ENCODE data around the gene AMTN. TPM values are rescaled to one million over a fixed set of nuclear protein-coding genes. Genes with fewer than 3 reads are reported as not detected.
"Not testable (repeated sequence)": the region's sequence is repeated elsewhere in the genome, so short reads cannot be mapped to it uniquely, and the experiment has no call there.

The AMTN gene, protein sequence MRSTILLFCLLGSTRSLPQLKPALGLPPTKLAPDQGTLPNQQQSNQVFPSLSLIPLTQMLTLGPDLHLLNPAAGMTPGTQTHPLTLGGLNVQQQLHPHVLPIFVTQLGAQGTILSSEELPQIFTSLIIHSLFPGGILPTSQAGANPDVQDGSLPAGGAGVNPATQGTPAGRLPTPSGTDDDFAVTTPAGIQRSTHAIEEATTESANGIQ
- total RNA-seq = not detected in 2 replicates

DNA sequence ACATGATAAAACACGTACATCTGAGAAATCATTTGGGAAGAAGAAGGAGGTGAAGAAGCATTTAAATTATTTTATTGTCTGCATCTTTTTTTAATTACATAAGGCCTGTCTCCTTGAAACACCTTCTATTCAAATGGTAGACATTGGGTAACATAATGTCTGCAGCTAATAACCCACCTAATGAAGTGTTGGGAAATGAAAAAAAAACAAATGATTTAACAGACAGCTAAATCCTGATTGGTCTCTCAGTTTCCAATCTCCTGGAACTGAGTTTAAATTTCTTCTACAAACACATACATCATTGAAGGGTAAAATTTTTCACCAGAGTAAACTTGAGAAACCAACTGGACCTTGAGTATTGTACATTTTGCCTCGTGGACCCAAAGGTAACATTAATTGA is at the start of gene AMTN:
TSS of gene AMTN (plus strand) at position 301 of the 400 bp plus-strand sequence. CDS start 209 bp downstream, outside the sequence.
- intact Hi-C loops (cut with micrococcal nuclease) = no loop called here
- Mint-ChIP-seq H3K27ac (no peak within 1 kb of the TSS), H3K4me3 (no peak within 1 kb of the TSS), H3K9me3 (no peaks in the 10 kb centered on the region), H3K36me3 (ENCODE audit: low read depth) (no peaks in the 10 kb centered on the region), H3K27me3 (peaks cover 2% of the 10 kb centered on the region), H3K4me1 (no peaks in the 10 kb centered on the region)
- no peak for DNase-seq

DNA sequence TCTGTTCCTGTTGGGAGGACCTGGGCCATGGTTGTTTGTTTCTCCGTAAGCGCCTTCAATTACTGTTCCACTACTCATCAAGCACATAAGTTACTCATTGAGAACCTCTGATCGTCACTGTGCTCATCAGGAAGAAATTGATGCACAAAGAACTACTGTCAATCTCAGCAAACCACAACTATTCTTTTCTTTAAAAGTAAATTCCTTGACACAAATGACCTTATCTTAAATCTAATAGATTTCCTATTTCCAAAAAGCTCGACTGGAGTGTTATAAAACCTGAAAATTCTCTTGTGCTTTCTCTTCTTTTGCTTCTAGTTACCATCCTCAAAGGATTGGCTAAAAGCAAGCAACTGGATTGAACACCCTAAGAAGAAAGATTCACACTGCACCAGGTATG is 46.5 kb upstream of the AMTN start, which contains the start of gene MUC7:
TSS of gene MUC7 (plus strand) at position 301 of the 400 bp plus-strand sequence. CDS start 1,825 bp downstream, outside the sequence.
- DNase-seq = no peak
- Mint-ChIP-seq H3K4me3 (no peak within 1 kb of the TSS), H3K27me3 (no peaks in the 10 kb centered on the region), H3K27ac (no peak within 1 kb of the TSS), H3K4me1 (no peaks in the 10 kb centered on the region), H3K9me3 (no peaks in the 10 kb centered on the region), H3K36me3 (ENCODE audit: low read depth) (no peaks in the 10 kb centered on the region)
- intact Hi-C loops (cut with micrococcal nuclease) = loop anchor here (5.0 kb wide), 1 partner anchor 50 kb away; no protein-coding TSS in a partner anchor

DNA sequence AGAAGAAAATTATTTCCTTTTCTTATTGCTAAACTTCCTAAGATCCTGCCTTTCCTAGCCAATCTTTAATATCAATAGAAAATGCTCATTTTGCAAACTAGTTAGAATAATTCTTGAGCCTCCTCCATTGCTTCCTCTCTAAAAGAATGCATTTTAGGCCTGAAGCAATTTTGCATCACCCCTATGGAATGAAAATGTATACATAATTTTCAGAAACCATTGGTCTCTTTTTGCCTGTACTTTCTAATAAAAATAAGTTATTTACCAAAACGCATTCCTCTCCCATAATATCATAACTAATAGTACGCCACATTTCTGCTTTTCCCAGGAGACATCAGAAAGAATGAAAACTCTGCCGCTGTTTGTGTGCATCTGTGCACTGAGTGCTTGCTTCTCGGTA is 44.7 kb upstream of the AMTN start:
- DNase-seq = no peak
- Mint-ChIP-seq H3K36me3 (ENCODE audit: low read depth) (no peaks in the 10 kb centered on the region), H3K4me3 (no peak overlapping the region), H3K9me3 (no peaks in the 10 kb centered on the region), H3K4me1 (no peaks in the 10 kb centered on the region), H3K27me3 (no peaks in the 10 kb centered on the region), H3K27ac (no peak overlapping the region)
- intact Hi-C loops (cut with micrococcal nuclease) = loop anchor here (5.0 kb wide), 1 partner anchor 51 kb away; no protein-coding TSS in a partner anchor

DNA sequence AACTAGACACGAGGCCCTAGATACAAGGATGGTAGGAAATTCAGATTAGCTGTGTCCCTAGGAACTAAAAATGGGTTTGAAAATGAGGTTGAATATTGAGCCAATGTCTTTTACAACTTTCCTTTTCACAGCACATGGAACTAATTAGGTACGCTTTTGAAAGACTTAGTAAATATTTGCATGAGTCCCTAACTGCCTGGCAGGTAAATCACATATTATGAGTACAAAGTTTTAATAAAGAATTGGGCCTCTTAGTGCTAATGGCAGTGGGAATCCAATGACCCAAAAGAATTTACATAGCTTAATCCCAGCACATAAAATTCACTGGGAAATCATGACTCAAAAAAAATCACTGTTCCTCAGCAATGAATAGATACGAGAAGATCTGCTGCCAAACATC is 29.6 kb upstream of the AMTN start:
- H3K27me3 Mint-ChIP-seq = no peaks in the 10 kb centered on the region
- H3K36me3 Mint-ChIP-seq (ENCODE audit: low read depth) = no peaks in the 10 kb centered on the region
- H3K9me3 Mint-ChIP-seq = no peaks in the 10 kb centered on the region
- no peak overlapping the region for H3K4me3 Mint-ChIP-seq
- intact Hi-C loops (cut with micrococcal nuclease) = no loop called here
- DNase-seq = no peak
- H3K27ac Mint-ChIP-seq = no peak overlapping the region
- H3K4me1 Mint-ChIP-seq = no peaks in the 10 kb centered on the region

DNA sequence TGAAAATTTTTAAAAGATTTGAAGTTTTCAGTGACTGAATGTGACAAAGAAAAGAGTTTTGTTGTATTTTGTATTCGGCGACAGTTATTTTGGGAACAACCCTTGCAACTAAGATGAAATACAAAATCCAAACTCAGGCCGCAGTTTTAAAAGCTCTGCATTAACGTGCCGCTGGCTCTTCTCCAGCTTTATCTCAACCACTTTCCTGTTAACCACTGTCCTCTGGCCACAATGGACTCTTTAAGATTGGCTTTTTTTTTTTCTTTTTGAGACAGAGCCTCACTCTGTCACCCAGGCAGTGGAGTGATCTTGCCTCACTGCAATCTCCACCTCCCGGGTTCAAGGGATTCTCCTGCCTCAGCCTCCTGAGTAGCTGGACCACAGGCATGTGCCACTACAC is 22.1 kb upstream of the AMTN start:
- H3K4me3 Mint-ChIP-seq = no peak overlapping the region
- no peaks in the 10 kb centered on the region for H3K9me3 Mint-ChIP-seq
- H3K27ac Mint-ChIP-seq = no peak overlapping the region

DNA sequence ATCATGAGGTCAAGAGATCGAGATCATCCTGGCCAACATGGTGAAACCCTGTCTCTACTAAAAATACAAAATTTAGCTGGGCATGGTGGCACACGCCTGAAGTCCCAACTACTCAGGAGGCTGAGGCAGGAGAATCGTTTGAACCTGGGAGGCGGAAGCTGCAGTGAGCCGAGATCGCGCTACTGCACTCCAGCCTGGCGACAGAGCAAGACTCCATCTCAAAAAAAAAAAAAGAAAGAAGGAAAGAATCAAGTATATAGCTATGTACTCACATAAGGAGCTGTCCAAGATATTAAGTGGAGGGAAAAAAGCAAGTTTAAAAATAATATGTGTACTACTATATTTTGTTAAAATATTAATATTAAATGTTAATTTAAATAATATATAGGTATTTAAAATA is 16.5 kb upstream of the AMTN start:
- H3K27me3 Mint-ChIP-seq; H3K27ac Mint-ChIP-seq; H3K4me1 Mint-ChIP-seq; intact Hi-C loops (cut with micrococcal nuclease); H3K4me3 Mint-ChIP-seq; H3K36me3 Mint-ChIP-seq (ENCODE audit: low read depth); H3K9me3 Mint-ChIP-seq; DNase-seq: not testable (repeated sequence)

More for the DNA sequence above, 22.1 kb upstream of the AMTN start:
- no peak for DNase-seq
- H3K4me1 Mint-ChIP-seq = no peaks in the 10 kb centered on the region
- H3K27me3 Mint-ChIP-seq = no peaks in the 10 kb centered on the region
- H3K36me3 Mint-ChIP-seq (ENCODE audit: low read depth) = no peaks in the 10 kb centered on the region
- intact Hi-C loops (cut with micrococcal nuclease) = no loop called here

DNA sequence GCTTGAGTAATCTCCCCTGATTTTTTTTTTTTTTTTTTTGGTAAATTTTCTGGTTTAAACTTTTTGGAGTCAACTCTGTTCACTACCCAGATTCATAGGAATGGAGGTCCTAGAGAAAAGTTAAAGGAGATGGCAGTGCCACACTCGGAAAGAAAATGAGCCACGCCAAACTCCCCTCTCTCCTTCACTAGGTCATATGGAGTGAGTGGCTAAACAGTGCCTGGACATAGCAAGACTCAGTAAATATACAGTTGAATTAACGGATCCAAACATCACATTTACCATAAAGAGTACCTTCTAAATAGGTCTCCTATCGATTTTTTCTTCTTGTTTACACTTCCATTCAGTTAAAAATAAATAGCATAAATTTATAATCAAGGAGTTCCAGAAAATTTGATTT is 13.6 kb upstream of the AMTN start:
- Mint-ChIP-seq H3K36me3 (ENCODE audit: low read depth) (no peaks in the 10 kb centered on the region), H3K27me3 (no peaks in the 10 kb centered on the region), H3K27ac (no peak overlapping the region), H3K4me3 (no peak overlapping the region), H3K9me3 (no peaks in the 10 kb centered on the region), H3K4me1 (no peaks in the 10 kb centered on the region)
- intact Hi-C loops (cut with micrococcal nuclease) = loop anchor here (2.0 kb wide), 1 partner anchor 816 kb away; no protein-coding TSS in a partner anchor
- DNase-seq = no peak

DNA sequence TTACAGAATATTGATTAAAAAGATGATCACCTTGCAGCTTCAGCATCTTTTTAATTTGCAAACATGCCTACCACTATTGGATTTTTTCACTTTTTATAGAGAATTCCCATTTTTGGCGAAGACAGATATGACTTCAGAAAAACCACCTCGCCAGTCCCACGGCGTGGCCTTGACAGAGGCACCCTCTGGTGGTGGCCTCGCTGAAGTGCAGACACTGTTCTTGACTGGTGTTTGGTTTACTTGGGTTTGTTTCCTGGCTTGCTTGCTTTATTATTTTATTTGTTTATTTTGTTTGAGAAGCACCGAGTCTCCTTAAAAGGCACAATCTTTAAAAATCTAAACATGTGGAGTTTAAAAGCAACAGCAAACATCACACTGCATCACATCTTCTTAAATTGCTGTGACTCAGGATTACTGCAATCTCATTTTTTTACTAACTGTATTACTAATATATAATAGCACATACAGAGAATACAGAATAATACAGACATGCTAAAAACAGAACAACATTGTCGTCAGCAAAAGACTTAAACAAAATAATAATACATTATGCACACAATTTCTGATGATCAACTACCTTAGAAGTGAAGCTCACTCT is 13.1 kb upstream of the AMTN start:
- Mint-ChIP-seq H3K27ac (no peak overlapping the region), H3K9me3 (no peaks in the 10 kb centered on the region), H3K4me3 (no peak overlapping the region), H3K4me1 (no peaks in the 10 kb centered on the region), H3K36me3 (ENCODE audit: low read depth) (no peaks in the 10 kb centered on the region), H3K27me3 (no peaks in the 10 kb centered on the region)
- peak; percentile 85 for DNase-seq
- intact Hi-C loops (cut with micrococcal nuclease) = loop anchor here (2.0 kb wide), 1 partner anchor 816 kb away; no protein-coding TSS in a partner anchor

DNA sequence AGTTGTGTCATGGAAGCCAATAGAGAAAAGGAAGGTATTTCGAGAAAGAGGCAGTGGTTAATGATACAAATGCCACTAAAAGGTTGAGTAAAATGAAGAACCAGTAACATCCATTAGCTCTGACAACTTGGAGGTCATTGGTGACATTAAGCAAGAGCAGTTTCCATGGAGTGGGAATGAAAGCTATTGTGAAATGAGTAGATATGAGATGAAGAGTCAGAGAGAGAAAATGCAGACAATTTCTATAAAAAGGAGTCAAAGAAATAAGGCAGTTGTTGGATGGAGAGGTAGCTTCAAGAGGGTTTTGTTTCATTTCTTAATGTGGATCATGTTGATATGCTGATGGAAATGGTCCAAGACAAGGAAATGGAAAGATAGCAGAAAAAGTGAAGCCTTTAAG is 9.6 kb upstream of the AMTN start:
- DNase-seq = no peak
- Mint-ChIP-seq H3K4me1 (no peaks in the 10 kb centered on the region), H3K9me3 (no peaks in the 10 kb centered on the region), H3K27me3 (no peaks in the 10 kb centered on the region), H3K27ac (no peak overlapping the region), H3K36me3 (ENCODE audit: low read depth) (no peaks in the 10 kb centered on the region), H3K4me3 (no peak overlapping the region)
- intact Hi-C loops (cut with micrococcal nuclease) = no loop called here

DNA sequence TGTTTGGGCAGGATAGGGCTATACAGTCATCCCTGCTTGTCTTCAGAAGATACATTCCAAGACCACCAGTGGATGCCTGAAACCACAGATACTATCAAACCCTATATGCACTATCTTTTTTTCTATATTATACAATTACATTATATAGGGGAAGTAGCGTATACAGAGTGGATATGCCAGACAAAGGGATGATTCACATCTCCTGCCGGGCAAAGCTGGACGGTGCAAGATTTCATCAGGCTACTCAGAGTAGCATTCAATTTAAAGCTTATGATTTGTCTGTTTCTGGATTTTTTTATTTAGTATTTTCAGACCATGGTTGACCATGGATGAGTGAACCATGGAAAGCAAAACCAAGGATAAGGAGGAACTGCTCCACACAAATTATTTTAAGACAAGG is 7.0 kb upstream of the AMTN start:
- Mint-ChIP-seq H3K9me3 (no peaks in the 10 kb centered on the region), H3K36me3 (ENCODE audit: low read depth) (no peaks in the 10 kb centered on the region), H3K4me1 (no peaks in the 10 kb centered on the region), H3K27me3 (peaks cover 2% of the 10 kb centered on the region), H3K27ac (no peak overlapping the region), H3K4me3 (no peak overlapping the region)
- intact Hi-C loops (cut with micrococcal nuclease) = no loop called here
- no peak for DNase-seq

DNA sequence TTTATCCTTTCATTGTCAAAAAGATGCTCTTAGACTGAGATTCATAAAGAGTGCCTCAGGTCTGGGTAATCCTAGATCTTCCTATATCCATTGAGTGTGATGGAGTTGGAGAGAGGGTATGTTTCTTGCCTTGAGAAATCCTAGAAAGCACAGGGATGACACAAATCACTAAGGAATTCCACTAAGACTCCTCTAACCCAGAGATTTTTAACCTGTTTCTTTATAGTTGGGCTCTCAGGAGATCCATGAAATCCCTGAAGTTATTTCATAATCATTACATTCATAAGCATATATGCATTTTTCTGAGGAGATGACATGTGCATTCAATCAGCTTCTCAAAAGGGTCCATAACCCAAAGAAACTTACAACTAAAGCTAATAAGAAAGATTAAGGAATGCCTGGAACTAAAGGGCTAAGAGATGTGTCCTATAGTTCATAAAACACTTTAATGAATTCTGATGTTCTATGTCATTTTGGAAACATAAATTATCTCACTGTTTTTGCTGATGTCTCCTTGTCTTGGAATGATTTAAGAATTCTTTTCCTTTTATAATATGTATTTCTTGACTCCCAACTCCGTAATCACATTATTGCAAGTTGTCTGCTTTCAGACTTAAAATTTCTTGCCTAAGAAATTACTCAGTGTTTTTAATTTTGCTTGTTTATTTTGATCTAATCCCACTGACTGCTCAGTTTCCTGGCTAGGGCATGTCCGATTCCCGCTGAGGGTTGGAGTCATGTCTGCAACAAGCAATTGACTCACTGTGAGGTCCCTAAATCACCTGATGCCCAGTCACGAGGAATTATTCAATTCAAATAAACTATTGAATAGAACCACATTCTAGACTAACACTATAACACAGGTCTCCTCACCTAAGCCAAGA is 2.8 kb upstream of the AMTN start:
- Mint-ChIP-seq H3K36me3 (ENCODE audit: low read depth) (no peaks in the 10 kb centered on the region), H3K9me3 (no peaks in the 10 kb centered on the region), H3K4me3 (no peak overlapping the region), H3K27me3 (peaks cover 2% of the 10 kb centered on the region), H3K27ac (no peak overlapping the region), H3K4me1 (no peaks in the 10 kb centered on the region)
- intact Hi-C loops (cut with micrococcal nuclease) = no loop called here
- DNase-seq = no peak

DNA sequence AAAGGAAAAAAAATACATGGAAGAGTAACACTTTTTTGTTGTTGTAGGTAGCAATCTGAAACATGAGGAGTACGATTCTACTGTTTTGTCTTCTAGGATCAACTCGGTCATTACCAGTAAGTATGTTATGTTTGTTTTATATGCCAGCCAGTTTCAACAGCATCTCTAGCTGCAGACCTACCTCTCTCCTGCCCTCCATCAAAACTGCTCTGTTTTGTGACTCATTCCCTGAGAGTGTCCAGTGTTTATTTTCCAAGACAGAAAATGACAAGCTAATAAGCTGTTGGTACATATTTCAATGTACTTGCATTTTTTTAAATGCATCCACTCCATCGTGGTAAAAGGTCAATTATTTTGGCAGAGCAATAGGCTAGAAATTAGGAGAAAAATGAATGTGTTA is 347 bp downstream of the AMTN start:
- no peak overlapping the region for H3K4me3 Mint-ChIP-seq
- H3K36me3 Mint-ChIP-seq (ENCODE audit: low read depth) = no peaks in the 10 kb centered on the region
- H3K9me3 Mint-ChIP-seq = no peaks in the 10 kb centered on the region
- no peaks in the 10 kb centered on the region for H3K4me1 Mint-ChIP-seq
- H3K27me3 Mint-ChIP-seq = peaks cover 2% of the 10 kb centered on the region
- no peak for DNase-seq
- intact Hi-C loops (cut with micrococcal nuclease) = no loop called here
- H3K27ac Mint-ChIP-seq = no peak overlapping the region

DNA sequence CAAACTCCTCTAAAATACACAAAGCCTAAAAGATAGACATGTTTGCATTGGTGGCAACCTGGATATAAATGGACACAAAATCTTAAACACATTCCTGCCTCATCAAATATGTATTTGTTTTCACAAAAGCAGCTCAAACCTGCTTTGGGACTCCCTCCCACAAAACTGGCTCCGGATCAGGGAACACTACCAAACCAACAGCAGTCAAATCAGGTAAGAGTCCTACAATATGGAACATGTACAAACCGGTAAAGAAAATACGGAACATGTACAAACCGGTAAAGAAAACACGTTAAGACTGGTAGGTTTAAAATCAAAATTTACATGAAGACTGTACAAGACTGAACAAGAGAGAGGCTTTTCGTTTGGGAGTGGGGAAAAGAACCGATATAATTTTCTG is 4.3 kb downstream of the AMTN start:
- intact Hi-C loops (cut with micrococcal nuclease) = no loop called here

DNA sequence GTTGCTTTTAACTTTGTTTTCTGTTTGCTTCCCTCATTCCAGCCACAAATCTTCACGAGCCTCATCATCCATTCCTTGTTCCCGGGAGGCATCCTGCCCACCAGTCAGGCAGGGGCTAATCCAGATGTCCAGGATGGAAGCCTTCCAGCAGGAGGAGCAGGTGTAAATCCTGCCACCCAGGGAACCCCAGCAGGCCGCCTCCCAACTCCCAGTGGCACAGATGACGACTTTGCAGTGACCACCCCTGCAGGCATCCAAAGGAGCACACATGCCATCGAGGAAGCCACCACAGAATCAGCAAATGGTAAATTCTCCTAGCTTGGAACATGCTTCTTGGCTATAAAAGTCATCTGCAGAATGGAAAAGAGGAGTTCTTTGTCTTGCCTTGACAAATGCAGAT is 12.6 kb downstream of the AMTN start:
- no peak for DNase-seq
- Mint-ChIP-seq H3K27me3 (peaks cover 2% of the 10 kb centered on the region), H3K27ac (no peak overlapping the region), H3K36me3 (ENCODE audit: low read depth) (no peaks in the 10 kb centered on the region), H3K9me3 (no peaks in the 10 kb centered on the region), H3K4me1 (no peaks in the 10 kb centered on the region), H3K4me3 (no peak overlapping the region)
- intact Hi-C loops (cut with micrococcal nuclease) = no loop called here

More for the DNA sequence above, 4.3 kb downstream of the AMTN start:
- Mint-ChIP-seq H3K4me1 (no peaks in the 10 kb centered on the region), H3K36me3 (ENCODE audit: low read depth) (no peaks in the 10 kb centered on the region), H3K4me3 (no peak overlapping the region), H3K9me3 (no peaks in the 10 kb centered on the region), H3K27ac (no peak overlapping the region), H3K27me3 (no peaks in the 10 kb centered on the region)
- DNase-seq = no peak
